Measurements from ENCODE around the gene VMAC.

DNA sequence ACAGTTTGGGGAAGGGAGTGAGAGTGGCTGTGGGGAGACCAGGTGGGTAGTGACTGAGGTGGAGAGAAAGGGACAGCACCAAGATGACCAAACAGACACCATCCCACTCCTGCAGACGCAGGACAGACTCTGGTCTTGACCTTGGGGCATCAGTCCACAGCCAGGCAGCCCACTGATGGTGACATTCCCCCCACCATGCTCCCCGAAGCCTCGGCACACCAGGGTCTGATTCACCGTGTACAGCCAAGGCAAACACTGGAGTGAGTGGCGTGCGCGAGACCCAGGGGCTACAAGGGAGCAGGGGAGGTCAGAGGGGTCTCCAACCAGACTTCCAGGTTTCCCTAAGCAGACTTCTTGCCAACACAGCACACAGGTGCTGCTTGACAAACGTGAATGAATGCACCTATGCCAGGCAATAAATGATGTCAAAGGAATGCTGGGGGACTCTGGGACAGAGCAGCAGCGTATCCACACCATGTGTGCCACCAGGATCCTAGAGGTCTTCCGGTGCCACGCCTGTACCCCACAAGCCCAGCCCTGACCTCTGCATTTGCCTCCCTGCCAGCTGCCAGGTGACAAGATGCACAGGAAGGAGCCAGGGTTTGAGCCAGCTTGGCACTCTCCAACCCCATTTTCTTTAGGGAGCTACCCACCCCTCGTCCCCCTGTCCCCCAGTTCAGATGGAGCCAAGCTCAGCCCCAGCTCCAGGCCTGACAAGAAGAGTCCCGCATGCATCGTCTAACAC lies 54.8 kb downstream of the VMAC start:
- TF ChIP-seq, protein P1, sequence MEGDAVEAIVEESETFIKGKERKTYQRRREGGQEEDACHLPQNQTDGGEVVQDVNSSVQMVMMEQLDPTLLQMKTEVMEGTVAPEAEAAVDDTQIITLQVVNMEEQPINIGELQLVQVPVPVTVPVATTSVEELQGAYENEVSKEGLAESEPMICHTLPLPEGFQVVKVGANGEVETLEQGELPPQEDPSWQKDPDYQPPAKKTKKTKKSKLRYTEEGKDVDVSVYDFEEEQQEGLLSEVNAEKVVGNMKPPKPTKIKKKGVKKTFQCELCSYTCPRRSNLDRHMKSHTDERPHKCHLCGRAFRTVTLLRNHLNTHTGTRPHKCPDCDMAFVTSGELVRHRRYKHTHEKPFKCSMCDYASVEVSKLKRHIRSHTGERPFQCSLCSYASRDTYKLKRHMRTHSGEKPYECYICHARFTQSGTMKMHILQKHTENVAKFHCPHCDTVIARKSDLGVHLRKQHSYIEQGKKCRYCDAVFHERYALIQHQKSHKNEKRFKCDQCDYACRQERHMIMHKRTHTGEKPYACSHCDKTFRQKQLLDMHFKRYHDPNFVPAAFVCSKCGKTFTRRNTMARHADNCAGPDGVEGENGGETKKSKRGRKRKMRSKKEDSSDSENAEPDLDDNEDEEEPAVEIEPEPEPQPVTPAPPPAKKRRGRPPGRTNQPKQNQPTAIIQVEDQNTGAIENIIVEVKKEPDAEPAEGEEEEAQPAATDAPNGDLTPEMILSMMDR (IDR thresholded peaks at IDR 0.05): no peak
- TF ChIP-seq POLR2A (IDR thresholded peaks at IDR 0.05) (no peak), POLR2AphosphoS5 (IDR thresholded peaks at IDR 0.05) (no peak)
